ENCODE measurements around the gene SMC1A. TPM values are rescaled to one million over a fixed set of nuclear protein-coding genes. Genes with fewer than 3 reads are reported as not detected.
"Not testable (repeated sequence)": the region's sequence is repeated elsewhere in the genome, so short reads cannot be mapped to it uniquely, and the experiment has no call there.

The SMC1A gene
- total RNA-seq, result 9.9 TPM

GRCh38 chrX:53422086-53422860, at the start of gene SMC1A:
SMC1A (minus strand) TSS chrX:53422654; CDS start chrX:53422600, 54 bp downstream.
- H3K27ac ChIP-seq (ENCODE audit: low read depth, low read length), result peak within 1 kb of the TSS; percentile 95
- H3K9ac ChIP-seq (ENCODE audit: low read depth in 1 of 3, low read length in 3 of 3), result peak within 1 kb of the TSS; percentile 84 to 86 (median 85)
- peaks cover 18 to 23% (median 19%) of the 10 kb centered on the region in 3 donors for H3K4me1 ChIP-seq (ENCODE audit: control insufficient read depth in 3 of 3, insufficient read depth in 3 of 3, low read length in 3 of 3)
- H3K4me3 ChIP-seq (ENCODE audit: low read length in 3 of 3), result peak within 1 kb of the TSS; percentile 77 to 81 (median 77)
- no peaks in the 10 kb centered on the region for H3K36me3 ChIP-seq (ENCODE audit: control insufficient read depth in 3 of 3, insufficient read depth in 3 of 3, low read length in 3 of 3)
- H3K9me3 ChIP-seq (ENCODE audit: control insufficient read depth in 3 of 3, low read length in 3 of 3), result no peaks in the 10 kb centered on the region
- H3K27me3 ChIP-seq (ENCODE audit: control insufficient read depth in 3 of 3, insufficient read depth in 3 of 3, low read length in 3 of 3), result no peaks in the 10 kb centered on the region

- Histone ChIP-seq H3K27ac (ENCODE audit: low read depth, low read length) (no peak overlapping the region), H3K9ac (ENCODE audit: low read depth in 1 of 3, low read length in 3 of 3) (no peak overlapping the region), H3K4me1 (ENCODE audit: control insufficient read depth in 3 of 3, insufficient read depth in 3 of 3, low read length in 3 of 3) (no peaks in the 10 kb centered on the region), H3K9me3 (ENCODE audit: control insufficient read depth in 3 of 3, low read length in 3 of 3) (no peaks in the 10 kb centered on the region), H3K27me3 (ENCODE audit: control insufficient read depth in 3 of 3, insufficient read depth in 3 of 3, low read length in 3 of 3) (peaks cover 0 to 18% (median 5%) of the 10 kb centered on the region in 3 donors), H3K4me3 (ENCODE audit: low read length in 3 of 3) (no peak overlapping the region), H3K36me3 (ENCODE audit: control insufficient read depth in 3 of 3, insufficient read depth in 3 of 3, low read length in 3 of 3) (no peaks in the 10 kb centered on the region)
Observed at GRCh38 chrX:53471346-53471745, 48.9 kb upstream of the SMC1A start.

- not testable (repeated sequence) for H3K9me3 ChIP-seq (ENCODE audit: control insufficient read depth in 3 of 3, low read length in 3 of 3); H3K9ac ChIP-seq (ENCODE audit: low read depth in 1 of 3, low read length in 3 of 3); H3K27ac ChIP-seq (ENCODE audit: low read depth, low read length); H3K4me1 ChIP-seq (ENCODE audit: control insufficient read depth in 3 of 3, insufficient read depth in 3 of 3, low read length in 3 of 3); H3K4me3 ChIP-seq (ENCODE audit: low read length in 3 of 3); H3K36me3 ChIP-seq (ENCODE audit: control insufficient read depth in 3 of 3, insufficient read depth in 3 of 3, low read length in 3 of 3)
- H3K27me3 ChIP-seq (ENCODE audit: control insufficient read depth in 3 of 3, insufficient read depth in 3 of 3, low read length in 3 of 3), result peaks cover 0 to 11% (median 5%) of the 10 kb centered on the region in 3 donors
Observed at GRCh38 chrX:53468659-53469058, 46.2 kb upstream of the SMC1A start.

GRCh38 chrX:53458082-53458481, 35.6 kb upstream of the SMC1A start:
- Histone ChIP-seq H3K4me1 (ENCODE audit: control insufficient read depth in 3 of 3, insufficient read depth in 3 of 3, low read length in 3 of 3) (no peaks in the 10 kb centered on the region), H3K36me3 (ENCODE audit: control insufficient read depth in 3 of 3, insufficient read depth in 3 of 3, low read length in 3 of 3) (no peaks in the 10 kb centered on the region), H3K9ac (ENCODE audit: low read depth in 1 of 3, low read length in 3 of 3) (no peak overlapping the region), H3K9me3 (ENCODE audit: control insufficient read depth in 3 of 3, low read length in 3 of 3) (no peaks in the 10 kb centered on the region), H3K4me3 (ENCODE audit: low read length in 3 of 3) (no peak overlapping the region), H3K27ac (ENCODE audit: low read depth, low read length) (no peak overlapping the region), H3K27me3 (ENCODE audit: control insufficient read depth in 3 of 3, insufficient read depth in 3 of 3, low read length in 3 of 3) (peaks cover 0 to 10% (median 0%) of the 10 kb centered on the region in 3 donors)

- Histone ChIP-seq H3K27ac (ENCODE audit: low read depth, low read length) (no peak overlapping the region), H3K4me1 (ENCODE audit: control insufficient read depth in 3 of 3, insufficient read depth in 3 of 3, low read length in 3 of 3) (no peaks in the 10 kb centered on the region), H3K36me3 (ENCODE audit: control insufficient read depth in 3 of 3, insufficient read depth in 3 of 3, low read length in 3 of 3) (no peaks in the 10 kb centered on the region), H3K9me3 (ENCODE audit: control insufficient read depth in 3 of 3, low read length in 3 of 3) (no peaks in the 10 kb centered on the region), H3K27me3 (ENCODE audit: control insufficient read depth in 3 of 3, insufficient read depth in 3 of 3, low read length in 3 of 3) (peaks cover 0 to 10% (median 0%) of the 10 kb centered on the region in 3 donors), H3K9ac (ENCODE audit: low read depth in 1 of 3, low read length in 3 of 3) (no peak overlapping the region), H3K4me3 (ENCODE audit: low read length in 3 of 3) (no peak overlapping the region)
Observed at GRCh38 chrX:53456254-53456653, 33.8 kb upstream of the SMC1A start.

- Histone ChIP-seq H3K9ac (ENCODE audit: low read depth in 1 of 3, low read length in 3 of 3) (no peak overlapping the region), H3K27ac (ENCODE audit: low read depth, low read length) (no peak overlapping the region), H3K36me3 (ENCODE audit: control insufficient read depth in 3 of 3, insufficient read depth in 3 of 3, low read length in 3 of 3) (no peaks in the 10 kb centered on the region), H3K9me3 (ENCODE audit: control insufficient read depth in 3 of 3, low read length in 3 of 3) (no peaks in the 10 kb centered on the region), H3K27me3 (ENCODE audit: control insufficient read depth in 3 of 3, insufficient read depth in 3 of 3, low read length in 3 of 3) (peaks cover 0 to 10% (median 0%) of the 10 kb centered on the region in 3 donors), H3K4me1 (ENCODE audit: control insufficient read depth in 3 of 3, insufficient read depth in 3 of 3, low read length in 3 of 3) (no peaks in the 10 kb centered on the region), H3K4me3 (ENCODE audit: low read length in 3 of 3) (no peak overlapping the region)
Observed at GRCh38 chrX:53452812-53453211, 30.4 kb upstream of the SMC1A start.

GRCh38 chrX:53449632-53450031, 27.2 kb upstream of the SMC1A start:
- H3K4me3 ChIP-seq (ENCODE audit: low read length in 3 of 3), result no peak overlapping the region
- no peak overlapping the region for H3K9ac ChIP-seq (ENCODE audit: low read depth in 1 of 3, low read length in 3 of 3)
- H3K9me3 ChIP-seq (ENCODE audit: control insufficient read depth in 3 of 3, low read length in 3 of 3), result no peaks in the 10 kb centered on the region
- no peaks in the 10 kb centered on the region for H3K4me1 ChIP-seq (ENCODE audit: control insufficient read depth in 3 of 3, insufficient read depth in 3 of 3, low read length in 3 of 3)
- H3K36me3 ChIP-seq (ENCODE audit: control insufficient read depth in 3 of 3, insufficient read depth in 3 of 3, low read length in 3 of 3), result no peaks in the 10 kb centered on the region
- H3K27ac ChIP-seq (ENCODE audit: low read depth, low read length), result no peak overlapping the region
- no peaks in the 10 kb centered on the region for H3K27me3 ChIP-seq (ENCODE audit: control insufficient read depth in 3 of 3, insufficient read depth in 3 of 3, low read length in 3 of 3)

GRCh38 chrX:53447441-53447840, 25.0 kb upstream of the SMC1A start:
- Histone ChIP-seq H3K9ac (ENCODE audit: low read depth in 1 of 3, low read length in 3 of 3) (no peak overlapping the region), H3K9me3 (ENCODE audit: control insufficient read depth in 3 of 3, low read length in 3 of 3) (no peaks in the 10 kb centered on the region), H3K27ac (ENCODE audit: low read depth, low read length) (no peak overlapping the region), H3K36me3 (ENCODE audit: control insufficient read depth in 3 of 3, insufficient read depth in 3 of 3, low read length in 3 of 3) (no peaks in the 10 kb centered on the region), H3K4me3 (ENCODE audit: low read length in 3 of 3) (no peak overlapping the region), H3K4me1 (ENCODE audit: control insufficient read depth in 3 of 3, insufficient read depth in 3 of 3, low read length in 3 of 3) (no peaks in the 10 kb centered on the region), H3K27me3 (ENCODE audit: control insufficient read depth in 3 of 3, insufficient read depth in 3 of 3, low read length in 3 of 3) (no peaks in the 10 kb centered on the region)

GRCh38 chrX:53445977-53446376, 23.5 kb upstream of the SMC1A start:
- peaks cover 0 to 4% (median 0%) of the 10 kb centered on the region in 3 donors for H3K27me3 ChIP-seq (ENCODE audit: control insufficient read depth in 3 of 3, insufficient read depth in 3 of 3, low read length in 3 of 3)
- no peaks in the 10 kb centered on the region for H3K36me3 ChIP-seq (ENCODE audit: control insufficient read depth in 3 of 3, insufficient read depth in 3 of 3, low read length in 3 of 3)

GRCh38 chrX:53442322-53442631, 19.8 kb upstream of the SMC1A start:
- Histone ChIP-seq H3K27me3 (ENCODE audit: control insufficient read depth in 3 of 3, insufficient read depth in 3 of 3, low read length in 3 of 3) (peaks cover 0 to 4% (median 0%) of the 10 kb centered on the region in 3 donors), H3K9ac (ENCODE audit: low read depth in 1 of 3, low read length in 3 of 3) (peak overlapping the region in 2 of 3 donors; percentile 55 to 79), H3K9me3 (ENCODE audit: control insufficient read depth in 3 of 3, low read length in 3 of 3) (no peaks in the 10 kb centered on the region), H3K4me1 (ENCODE audit: control insufficient read depth in 3 of 3, insufficient read depth in 3 of 3, low read length in 3 of 3) (peaks cover 6 to 15% (median 9%) of the 10 kb centered on the region in 3 donors), H3K36me3 (ENCODE audit: control insufficient read depth in 3 of 3, insufficient read depth in 3 of 3, low read length in 3 of 3) (no peaks in the 10 kb centered on the region), H3K27ac (ENCODE audit: low read depth, low read length) (no peak overlapping the region), H3K4me3 (ENCODE audit: low read length in 3 of 3) (peak overlapping the region; percentile 62 to 74 (median 65))

More at GRCh38 chrX:53445977-53446376, 23.5 kb upstream of the SMC1A start:
- Histone ChIP-seq H3K9ac (ENCODE audit: low read depth in 1 of 3, low read length in 3 of 3) (no peak overlapping the region), H3K4me1 (ENCODE audit: control insufficient read depth in 3 of 3, insufficient read depth in 3 of 3, low read length in 3 of 3) (peaks cover 1 to 9% (median 4%) of the 10 kb centered on the region in 3 donors), H3K4me3 (ENCODE audit: low read length in 3 of 3) (no peak overlapping the region), H3K9me3 (ENCODE audit: control insufficient read depth in 3 of 3, low read length in 3 of 3) (no peaks in the 10 kb centered on the region), H3K27ac (ENCODE audit: low read depth, low read length) (no peak overlapping the region)

All from skeletal muscle tissue (tissue), 4 donors.